Measurements from ENCODE around the gene GLB1L2.

- no peak for TF ChIP-seq CTCF (IDR thresholded peaks at IDR 0.05; ENCODE audit: low read length)
- no peak for TF ChIP-seq EZH2 (IDR thresholded peaks at IDR 0.05; ENCODE audit: borderline replicate concordance, low read length)
These were observed 59.9 kb downstream of the GLB1L2 start for GRCh38 chr11:134391656-134392055.
